Hippocampal formation (tissue), 2 donors: Measurements from ENCODE around the gene SLC39A7.

ENCODE experiments used
- DNase-seq, 2 donors: peaks; one replicate each; lab custom pipeline; 2025; lab: John Stamatoyannopoulos, UW

SLC39A7 gene

DNA sequence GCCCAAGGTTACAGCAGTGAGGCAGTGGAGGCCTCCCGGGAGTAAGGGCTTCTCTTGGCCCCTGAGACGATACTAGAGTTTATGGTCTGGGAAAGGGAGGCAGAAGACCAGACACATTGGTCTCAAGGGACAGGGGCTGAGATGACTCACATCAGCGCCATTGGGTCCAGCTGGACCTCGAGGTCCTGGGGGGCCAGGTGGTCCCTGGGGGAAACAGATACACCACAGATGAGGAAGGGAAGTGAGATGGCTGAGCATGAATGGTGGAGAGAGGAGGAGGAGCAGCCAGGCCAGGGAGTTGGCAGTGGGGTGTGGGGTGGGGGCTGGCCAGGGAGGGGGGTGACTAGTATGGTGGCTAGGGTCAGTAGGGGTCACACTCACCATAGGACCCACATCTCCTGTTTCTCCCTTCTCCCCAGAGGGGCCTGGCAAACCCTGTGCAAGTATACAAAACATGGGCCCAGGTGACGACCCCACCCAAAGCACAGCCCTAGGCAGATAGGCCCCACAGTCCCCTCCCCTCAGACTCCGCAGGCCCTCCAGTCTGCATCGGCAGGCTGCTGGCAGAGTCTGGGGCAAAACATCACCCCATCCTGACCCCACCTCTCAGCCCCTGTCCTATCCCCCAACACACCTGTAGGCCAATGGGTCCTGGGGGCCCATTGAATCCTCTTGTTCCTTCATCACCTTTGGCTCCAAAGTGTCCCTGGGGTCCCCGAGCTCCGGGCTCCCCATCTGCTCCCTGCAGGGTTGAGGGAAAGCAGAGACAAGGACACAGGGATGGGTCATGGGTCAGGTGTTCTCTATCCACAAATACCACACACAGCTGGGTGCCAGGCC lies 30.3 kb upstream of the SLC39A7 start:
- DNase-seq = no peak

DNA sequence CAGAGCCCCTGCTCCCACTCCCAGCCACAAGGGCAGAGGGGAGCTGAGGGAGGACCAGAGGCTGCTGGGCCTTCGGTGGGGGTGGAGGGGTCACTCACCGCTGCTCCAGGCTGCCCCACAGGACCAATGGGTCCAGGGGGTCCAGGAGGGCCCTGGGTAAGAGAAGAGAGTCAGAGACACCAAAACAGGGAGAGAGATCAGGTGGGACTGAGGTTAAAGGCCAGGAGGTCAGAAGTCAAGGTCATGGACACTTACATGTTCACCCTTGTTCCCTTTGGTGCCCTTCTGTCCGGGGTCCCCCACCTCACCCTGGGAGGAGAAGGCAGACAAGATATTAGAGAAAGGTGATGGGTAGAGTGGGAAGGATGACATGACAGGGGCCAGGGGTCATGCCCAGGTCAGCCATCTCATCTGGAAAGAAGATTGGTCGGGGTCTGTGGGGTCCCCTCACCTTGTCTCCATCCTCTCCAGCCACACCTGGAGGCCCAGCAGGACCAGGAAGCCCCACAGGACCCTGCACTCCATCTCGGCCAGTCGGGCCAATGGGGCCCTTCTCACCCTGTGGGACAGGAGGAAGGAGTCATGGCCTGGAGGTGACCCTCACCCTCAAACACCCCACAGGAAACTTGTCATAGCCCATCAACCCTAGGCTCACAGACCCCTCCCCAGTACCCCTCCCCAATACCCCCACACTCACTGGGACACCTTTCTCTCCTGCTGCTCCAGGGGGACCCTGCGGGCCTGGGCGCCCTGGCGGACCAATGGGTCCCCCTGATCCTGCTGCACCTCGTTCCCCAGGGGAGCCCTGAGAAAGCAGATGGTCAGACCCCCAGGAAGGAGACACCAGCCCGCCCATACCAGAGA lies 29.4 kb upstream of the SLC39A7 start:
- DNase-seq = no peak

DNA sequence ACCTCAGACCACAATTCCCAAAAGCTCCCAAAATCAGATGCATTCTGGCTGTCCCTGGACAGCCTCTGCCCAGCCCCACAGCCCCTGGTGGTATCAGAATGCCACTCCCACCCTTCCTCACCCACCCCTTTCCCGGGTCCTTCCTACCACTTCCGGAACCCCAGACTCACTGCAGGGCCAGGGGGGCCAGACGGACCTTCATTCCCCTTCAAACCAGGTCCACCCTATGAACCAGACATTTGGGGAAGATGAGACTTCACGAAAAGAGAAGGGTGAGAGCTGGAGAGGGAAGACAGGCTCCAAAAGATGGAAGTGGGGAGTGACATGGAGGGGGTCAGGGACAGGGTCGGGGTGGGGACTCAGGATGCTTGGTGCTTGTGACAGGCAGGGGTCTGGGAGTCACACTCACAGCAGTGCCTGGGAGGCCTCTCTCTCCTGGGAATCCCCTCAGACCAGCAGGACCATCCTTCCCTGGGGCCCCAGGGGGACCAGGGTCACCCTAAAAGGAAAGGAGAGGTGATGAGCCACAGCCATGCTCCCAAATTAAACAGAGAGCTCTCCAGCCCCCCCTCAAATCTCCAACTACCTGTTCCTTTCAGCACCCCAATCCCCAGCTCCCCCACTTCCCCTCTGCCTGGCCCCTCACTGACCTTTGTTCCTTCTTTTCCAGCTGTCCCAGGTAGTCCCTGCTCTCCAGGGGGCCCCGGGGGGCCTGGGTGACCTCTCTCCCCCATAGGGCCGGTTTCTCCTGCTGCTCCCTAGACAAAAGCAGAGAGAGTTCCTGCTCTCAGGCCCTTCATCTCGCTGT lies 28.6 kb upstream of the SLC39A7 start:
- no peak for DNase-seq

DNA sequence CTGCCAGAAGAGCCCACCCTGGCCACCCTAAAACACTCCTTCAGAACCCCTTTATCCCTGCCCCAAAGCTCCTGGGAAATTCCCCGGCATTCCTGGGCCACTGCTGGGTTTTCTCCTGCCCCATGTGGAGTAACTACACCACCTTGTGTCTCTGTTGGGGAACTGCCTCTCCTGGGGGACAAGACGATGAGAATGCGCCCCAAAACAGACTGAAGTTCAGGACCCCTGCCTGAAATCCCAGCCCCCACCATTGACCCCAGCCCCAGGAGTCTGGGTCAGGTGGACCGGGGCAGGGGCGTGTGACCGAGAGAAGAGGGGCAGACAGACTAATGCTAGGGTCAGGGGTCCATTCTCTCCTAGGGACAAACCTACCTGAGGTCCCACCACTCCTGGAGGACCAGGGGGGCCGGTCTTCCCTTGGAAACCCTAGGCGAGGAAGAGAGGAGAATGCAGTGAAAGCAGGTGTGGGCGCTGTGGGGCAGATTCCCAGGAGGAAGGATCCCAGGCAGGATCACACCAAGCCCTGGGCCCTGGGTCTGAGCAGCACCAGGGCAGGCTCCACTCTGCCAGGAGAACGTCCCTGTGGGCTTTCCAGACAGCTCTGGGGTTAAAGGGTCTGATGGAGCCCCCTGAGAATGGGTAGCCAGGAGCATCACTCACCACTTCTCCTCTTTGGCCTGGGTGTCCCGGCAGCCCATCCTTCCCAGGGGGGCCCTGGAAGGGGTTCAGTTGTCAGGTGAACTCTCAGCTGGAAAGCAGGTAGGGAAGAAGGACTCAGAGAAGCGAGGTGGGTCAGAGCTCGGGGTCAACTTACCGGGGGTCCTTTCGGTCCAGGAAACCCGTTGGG lies 27.8 kb upstream of the SLC39A7 start:
- DNase-seq = no peak

DNA sequence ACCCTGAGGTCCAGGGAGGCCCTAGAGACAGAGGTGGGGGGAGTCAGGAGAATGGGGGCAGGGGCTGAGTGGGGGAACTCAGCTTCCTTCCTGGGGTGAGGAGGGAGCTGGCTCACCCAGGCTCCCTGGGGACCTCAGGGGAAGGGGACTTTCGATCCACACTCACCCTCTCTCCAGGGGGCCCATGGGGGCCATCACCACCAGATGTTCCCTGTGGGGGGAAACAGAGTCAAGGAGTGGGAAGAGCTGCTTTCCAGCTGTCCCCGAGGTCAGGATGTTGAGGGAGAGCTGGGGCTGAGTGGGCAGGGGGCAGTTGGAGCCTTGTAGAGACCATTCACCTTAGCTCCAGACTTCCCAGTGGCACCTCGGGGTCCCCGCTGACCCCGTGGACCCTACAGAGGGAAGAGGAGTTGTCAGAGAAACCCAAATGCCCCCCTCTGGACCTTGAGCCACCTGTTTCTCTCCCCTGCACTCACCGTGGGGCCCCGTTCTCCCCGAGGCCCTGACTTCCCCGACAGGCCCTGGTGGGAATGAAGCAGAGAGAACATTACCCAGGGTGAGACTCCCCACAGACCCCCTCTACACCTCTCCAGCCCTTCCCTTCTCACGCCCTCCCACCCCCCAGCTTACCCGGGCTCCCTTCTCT lies 27.0 kb upstream of the SLC39A7 start:
- DNase-seq = no peak

DNA sequence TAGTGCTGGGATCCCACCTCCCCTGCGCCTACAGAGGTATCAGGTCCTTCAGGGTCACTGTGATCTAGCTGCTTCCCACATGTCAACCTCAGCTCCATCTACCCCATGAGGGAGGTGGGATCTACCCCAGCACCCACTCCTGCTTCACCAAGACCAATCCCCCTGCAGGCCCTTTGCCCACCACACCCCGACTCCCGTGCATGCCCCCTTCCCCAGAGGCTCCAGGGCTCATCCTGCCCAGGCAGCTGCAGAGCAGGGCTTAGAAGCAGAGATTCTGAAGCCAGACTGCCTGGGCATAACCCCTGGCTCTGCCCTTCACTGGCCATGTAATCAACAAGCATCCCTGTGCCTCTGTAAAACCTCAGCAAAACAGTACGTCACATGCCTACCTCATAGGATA lies 25.9 kb upstream of the SLC39A7 start:
- no peak for DNase-seq

DNA sequence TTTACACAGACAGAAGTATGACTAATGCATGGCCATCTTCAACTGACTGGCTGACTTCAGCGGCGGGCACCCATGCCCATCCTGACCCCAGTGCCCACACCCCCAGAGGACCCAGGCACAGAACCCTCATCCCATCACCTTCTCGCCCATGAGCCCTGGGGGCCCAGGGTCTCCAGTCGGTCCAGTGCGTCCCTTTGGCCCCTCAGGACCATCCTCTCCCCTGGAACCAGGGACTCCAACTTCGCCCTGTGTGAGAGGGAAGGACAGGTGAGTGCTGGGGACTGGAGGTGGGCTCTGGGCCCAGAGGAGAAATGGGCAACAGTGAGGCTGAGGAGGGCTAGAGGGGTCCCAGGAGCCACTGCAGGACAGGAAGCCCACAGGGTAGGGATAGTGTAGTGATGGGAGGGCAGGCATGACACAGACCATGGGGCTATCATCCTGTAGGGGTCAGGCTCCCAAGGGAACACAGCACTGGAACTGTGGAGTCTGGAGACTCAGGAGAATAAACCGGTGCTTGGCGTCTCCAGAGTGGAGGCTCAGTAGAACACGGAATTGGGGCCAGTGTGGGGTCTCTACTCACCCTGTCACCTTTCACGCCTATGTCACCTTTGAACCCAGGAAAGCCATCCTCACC lies 25.1 kb upstream of the SLC39A7 start:
- DNase-seq = no peak

DNA sequence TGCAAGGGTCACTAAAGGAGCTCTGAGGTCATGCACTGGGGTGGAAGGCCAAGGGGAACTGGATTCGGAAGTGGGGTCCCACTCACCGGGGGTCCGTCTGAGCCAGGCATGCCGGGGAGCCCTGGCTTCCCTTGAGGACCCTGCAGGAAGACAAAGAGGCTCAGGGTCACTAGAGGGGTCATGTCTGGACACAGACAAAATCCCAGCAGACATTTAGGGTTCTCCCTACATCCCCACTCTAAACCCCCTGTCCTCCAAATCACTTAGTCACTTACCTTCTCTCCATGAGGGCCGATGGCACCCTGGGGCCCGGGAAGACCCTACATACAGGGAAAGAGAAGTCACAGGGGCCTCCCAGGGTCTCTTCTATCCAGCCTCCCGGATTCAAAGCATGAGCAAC lies 23.8 kb upstream of the SLC39A7 start:
- no peak for DNase-seq

DNA sequence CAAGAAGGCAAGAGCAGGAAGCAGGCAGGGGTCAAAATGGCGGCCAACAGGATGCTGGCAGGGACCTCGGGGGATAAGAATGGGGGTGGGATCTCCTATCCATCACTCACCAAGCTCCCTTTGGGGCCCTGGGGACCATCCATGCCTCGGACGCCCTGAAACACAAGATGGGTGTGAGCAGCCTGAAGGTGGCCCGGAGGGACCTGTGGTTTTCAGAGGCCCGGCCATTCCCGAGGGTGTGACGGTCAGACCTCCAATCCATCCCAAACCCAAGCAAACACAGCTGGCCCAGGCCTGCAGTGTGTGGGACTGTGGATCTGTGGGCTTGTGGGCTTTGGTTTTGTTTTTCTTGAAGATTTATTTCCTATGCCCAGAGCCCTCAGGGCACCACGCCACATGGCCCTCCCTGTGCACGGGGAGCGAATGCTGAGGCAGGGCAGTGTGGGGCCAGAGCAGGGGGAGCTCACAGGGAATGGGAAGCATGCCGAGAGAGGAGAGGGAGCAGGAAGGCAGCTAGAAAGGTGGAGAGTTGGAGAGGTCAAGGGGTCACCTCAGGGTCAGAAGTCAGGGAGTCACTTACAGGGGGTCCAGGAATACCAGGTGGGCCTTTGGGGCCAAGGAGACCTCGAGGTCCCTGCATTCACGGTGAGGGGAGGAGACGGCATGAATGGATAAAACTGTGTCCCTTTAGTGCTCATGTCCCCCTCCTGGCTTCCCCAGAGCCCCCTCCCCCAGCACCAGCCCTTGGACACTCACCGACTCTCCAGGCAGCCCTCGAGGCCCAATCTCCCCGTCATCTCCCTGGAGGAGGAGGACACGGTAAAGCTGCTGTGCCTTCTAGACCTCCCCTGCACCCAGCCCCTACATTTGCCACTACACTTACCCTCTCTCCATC lies 22.9 kb upstream of the SLC39A7 start:
- DNase-seq = no peak

DNA sequence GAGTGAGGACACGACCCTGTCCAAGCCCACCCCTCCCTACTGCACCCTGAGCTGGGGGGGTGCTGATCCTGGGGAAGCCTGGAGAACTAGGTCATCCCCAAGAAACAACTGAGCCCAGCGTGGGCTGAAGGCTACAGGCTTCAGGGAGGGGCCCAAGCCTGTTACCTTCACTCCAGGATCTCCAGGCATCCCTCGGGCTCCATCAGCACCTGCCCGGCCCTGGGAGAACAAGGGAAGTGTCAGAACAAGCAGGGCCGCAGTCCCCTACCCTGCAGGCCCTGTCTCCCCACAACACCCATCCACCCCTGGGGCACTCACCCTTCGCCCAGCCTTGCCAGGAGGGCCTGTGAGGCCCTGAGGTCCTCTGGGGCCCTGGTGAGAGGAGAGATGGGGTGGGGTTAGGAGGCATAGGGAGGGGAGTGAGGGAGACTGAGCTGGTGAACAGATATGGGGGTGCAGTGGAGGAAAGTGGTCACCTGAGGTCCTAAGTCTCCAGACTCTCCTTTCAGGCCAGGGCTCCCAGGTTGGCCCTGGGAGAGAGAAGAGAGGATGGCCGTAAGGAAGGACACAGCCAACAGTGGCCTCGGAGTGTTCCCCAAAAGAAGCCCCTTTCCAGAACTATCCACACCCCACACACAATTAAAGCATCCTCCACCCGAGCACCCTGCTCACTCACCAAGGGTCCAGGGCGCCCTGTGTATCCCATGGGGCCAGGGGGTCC lies 21.8 kb upstream of the SLC39A7 start:
- DNase-seq = no peak

DNA sequence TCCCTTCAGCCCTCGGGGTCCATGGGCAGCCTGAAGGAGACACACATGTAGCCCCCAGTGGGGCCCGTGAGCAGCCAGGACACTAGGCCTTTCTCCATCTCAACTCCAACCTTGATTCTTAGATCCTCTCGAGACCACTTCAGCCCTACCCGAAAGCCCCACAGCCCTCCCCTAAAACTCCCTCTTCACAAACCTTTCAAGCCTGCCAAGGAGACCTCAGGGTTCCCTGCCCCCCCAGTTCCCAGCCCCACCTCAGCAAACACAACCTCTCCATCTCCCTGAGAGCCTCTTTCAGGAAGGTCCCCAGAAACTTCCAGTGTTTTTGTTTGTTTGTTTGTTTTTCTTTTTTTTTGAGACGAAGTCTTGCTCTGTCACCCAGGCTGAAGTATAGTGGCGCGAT lies 19.5 kb upstream of the SLC39A7 start:
- no peak for DNase-seq

DNA sequence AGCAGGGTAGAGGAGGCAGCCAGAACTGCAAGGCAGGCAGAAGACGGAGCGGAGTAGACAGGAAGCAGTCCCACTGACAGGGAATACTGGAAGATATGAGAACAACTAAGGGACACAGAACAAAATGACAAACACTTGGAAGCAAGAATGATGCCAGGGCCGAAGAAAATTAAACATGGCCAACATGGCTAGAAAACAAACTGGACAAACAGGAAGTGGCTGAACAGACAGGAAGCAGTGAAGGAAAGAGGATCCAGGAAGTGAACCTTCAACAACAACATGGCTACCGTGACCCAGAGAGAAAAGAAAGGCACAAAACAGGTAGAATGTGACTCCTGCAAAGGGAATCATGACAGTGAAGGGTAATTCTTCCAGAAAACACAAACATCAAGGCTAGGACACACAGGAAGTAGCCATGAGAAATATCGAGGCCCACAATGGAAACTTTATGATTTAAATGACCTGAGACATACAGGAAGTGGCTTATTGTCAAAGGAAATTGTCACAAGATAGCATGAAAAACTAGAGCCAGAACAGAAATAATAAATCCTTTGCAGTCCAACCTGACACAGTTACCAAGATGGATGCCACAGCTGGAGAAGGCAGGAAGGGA lies 17.5 kb upstream of the SLC39A7 start:
- DNase-seq = no peak

DNA sequence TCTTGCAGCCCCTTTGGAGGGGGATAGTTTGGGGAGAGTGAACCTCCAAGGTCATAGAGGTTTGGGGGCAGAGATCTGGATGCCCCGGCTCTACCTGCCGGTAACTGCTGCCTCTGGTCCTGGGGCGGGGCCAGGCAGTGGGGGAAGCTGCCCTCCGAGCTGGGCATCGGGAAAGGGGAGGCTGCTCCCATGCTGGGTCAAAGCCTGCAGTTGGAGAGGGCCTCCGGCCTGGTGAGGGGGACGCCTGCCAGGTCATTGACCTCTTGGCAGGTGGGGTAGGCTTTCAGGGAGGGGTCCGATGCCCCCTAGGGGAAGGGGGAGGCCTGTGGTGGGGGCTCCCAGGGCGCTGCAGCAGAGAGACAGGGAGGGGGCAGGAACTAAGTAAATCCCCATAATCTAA lies 15.5 kb upstream of the SLC39A7 start:
- DNase-seq = no peak

DNA sequence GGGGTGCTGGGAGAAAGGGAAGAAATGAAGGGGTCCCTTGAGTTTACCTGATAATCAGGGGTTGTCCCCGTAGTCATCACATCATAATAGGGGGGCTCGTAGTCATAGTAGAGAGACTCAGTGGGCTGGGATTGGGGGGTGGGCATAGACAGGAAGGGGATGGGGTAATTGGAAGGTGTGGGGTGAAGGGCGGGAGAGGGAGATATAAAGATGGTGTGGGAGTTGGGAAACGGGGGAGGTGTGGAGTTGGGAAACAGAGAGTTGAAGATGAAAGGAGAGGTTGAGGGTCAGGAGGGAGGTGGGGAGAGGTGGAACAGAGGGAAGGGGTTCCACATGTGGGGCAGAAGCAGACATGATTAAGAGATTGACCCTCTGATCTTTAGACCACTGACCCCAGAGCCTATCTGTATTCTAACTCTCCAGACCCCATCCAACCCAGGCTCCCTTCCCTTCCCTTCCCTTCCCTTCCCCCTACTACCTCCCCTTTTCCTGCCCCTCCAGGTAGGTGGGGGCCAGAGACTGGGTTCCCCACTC lies 14.9 kb upstream of the SLC39A7 start:
- no peak for DNase-seq

DNA sequence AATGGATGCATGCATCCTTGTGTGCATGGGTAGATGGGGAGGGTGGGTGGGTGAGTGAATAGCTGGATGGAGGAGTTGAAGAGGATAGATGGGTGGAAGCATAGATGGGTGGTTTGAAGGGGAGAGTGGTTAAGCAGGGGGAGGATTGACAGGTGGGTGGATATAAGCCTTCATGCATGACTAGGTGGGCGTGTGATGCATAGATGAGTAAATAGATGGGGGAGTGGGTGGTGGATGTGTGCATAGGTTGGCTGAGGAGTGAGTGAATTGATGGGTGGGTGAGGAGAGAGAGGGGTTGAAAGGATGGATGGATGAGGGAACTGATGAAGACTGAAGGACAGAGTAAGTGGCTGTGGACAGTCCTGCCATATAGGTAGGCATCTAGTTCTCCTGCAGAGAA lies 12.9 kb upstream of the SLC39A7 start:
- DNase-seq = no peak

DNA sequence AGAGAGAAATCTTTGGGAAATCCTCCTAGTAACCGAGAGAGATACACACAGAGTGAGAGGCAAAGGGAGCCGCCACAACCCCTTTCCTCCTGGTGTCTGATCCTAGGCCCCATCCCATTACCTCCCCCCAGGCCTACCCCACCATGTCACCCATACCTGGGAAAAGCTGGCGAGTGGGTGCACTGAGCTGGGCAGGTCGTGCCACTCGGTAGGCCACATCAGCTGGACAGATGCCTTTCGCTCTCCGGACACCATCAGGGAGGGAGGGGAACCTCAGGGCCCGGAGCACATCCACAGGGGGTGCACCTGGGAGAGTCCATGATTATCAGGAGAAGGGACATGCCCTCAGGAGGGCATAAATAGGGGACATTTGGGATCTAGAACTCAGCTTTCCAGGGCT lies 11.5 kb upstream of the SLC39A7 start:
- DNase-seq = no peak

DNA sequence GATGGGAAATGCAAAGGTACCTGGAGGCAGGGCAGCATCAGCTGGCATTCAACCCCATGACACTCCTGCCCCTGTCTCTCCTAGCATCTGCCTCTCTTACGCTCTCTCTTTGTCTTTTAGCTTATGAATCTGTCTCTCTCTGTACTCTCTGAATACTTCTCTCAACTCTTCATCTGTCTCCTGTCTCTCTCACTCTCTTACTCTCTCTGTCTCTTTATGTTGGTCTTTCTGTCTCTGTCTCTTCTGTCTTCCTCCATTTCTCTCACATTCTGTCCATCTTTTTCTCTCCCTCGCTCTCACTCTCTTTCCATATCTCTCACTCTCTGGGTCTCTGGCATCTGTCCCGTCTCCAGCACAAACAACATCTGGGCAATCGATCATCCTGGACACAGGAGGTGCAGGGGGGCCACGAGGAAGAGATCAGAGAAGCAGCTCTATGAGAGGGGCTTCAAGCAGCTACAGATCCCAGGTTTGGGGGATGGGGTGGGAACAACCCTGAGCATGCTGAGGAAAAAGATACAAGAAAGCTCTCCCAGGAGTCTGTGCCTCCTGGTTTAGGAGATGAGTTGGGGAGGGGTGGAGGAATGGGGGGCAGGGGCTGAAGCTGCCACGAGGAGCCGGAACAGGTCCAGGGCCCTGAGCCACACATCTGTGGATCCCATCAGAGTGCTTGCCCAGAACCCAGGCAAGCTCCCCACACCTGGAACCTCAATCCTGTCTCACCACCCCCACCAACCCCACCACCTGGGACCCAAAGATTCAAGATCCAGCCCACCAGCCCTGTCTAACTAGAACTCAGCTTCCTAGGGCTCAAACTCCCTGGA lies 10.8 kb upstream of the SLC39A7 start:
- DNase-seq = no peak
